CD4-positive, alpha-beta T cell treated with Interleukin-12 subunit alpha and Interleukin-12 subunit beta, for 1 hour (primary cell): ENCODE data around the gene PAK3.

ENCODE experiments used
- DNase-seq: peaks from one replicate; pipeline ENCODE4 v3.0.0-alpha.2; 2020

PAK3 gene

GRCh38 chrX:111265486-111265885 is 169.5 kb downstream of the PAK3 start:
- DNase-seq, result no peak

GRCh38 chrX:111268506-111268905 is 172.5 kb downstream of the PAK3 start:
- no peak for DNase-seq

- DNase-seq, result no peak
These were observed 174.3 kb downstream of the PAK3 start, which contains the start of gene CAPN6 for GRCh38 chrX:111270339-111270738. CAPN6 (minus strand) TSS chrX:111270483; CDS start chrX:111263936, 6,547 bp downstream.
